Stimulated activated CD4-positive, alpha-beta T cell treated with anti-CD3 and anti-CD28 coated beads, TNF-alpha, amount 100 ng/mL, for 1 hour (primary cell): ENCODE measurements around the gene ITGB5.

Experiments used
- DNase-seq, 3 donors: peaks; one replicate each; pipeline ENCODE4 v3.0.0-alpha.2; 2020; ENCODE audit warnings: low read depth in 3 of 3, low spot score in 1 of 3

The ITGB5 gene

GRCh38 chr3:124896824-124897526 lies 9.8 kb upstream of the ITGB5 start:
- DNase-seq = no peak

- DNase-seq = no peak
Measured at GRCh38 chr3:124895756-124896155, 8.6 kb upstream of the ITGB5 start.

- no peak for DNase-seq
Measured at GRCh38 chr3:124893526-124893925, 6.4 kb upstream of the ITGB5 start.

- DNase-seq = no peak
Measured at GRCh38 chr3:124890573-124891190, 3.5 kb upstream of the ITGB5 start.

GRCh38 chr3:124888482-124889441 lies 1.6 kb upstream of the ITGB5 start:
- DNase-seq = no peak

GRCh38 chr3:124887932-124888298 lies 750 bp upstream of the ITGB5 start:
- no peak for DNase-seq

GRCh38 chr3:124886168-124887056 lies 753 bp downstream of the ITGB5 start:
- DNase-seq = peak in 1 of 3 donors; percentile 32

GRCh38 chr3:124885466-124886167 lies 1.5 kb downstream of the ITGB5 start:
- DNase-seq = no peak

GRCh38 chr3:124884474-124885101 lies 2.6 kb downstream of the ITGB5 start:
- no peak for DNase-seq

GRCh38 chr3:124883766-124884473 lies 3.2 kb downstream of the ITGB5 start:
- no peak for DNase-seq

- DNase-seq = no peak
Measured at GRCh38 chr3:124882816-124883747, 4.1 kb downstream of the ITGB5 start.

- no peak for DNase-seq
Measured at GRCh38 chr3:124881976-124882697, 5.0 kb downstream of the ITGB5 start.

- no peak for DNase-seq
Measured at GRCh38 chr3:124879337-124879680, 7.9 kb downstream of the ITGB5 start.

GRCh38 chr3:124878561-124879336 lies 8.4 kb downstream of the ITGB5 start:
- DNase-seq = no peak

- DNase-seq = no peak
Measured at GRCh38 chr3:124877674-124878073, 9.5 kb downstream of the ITGB5 start.

GRCh38 chr3:124876401-124876878 lies 10.7 kb downstream of the ITGB5 start:
- no peak for DNase-seq

GRCh38 chr3:124873226-124873625 lies 13.9 kb downstream of the ITGB5 start:
- no peak for DNase-seq
